H9 (cell line): ENCODE measurements around the gene ADAMTSL5. TPM values are rescaled to one million over a fixed set of nuclear protein-coding genes. Genes with fewer than 3 reads are reported as not detected.
"Not testable (repeated sequence)": the region's sequence is repeated elsewhere in the genome, so short reads cannot be mapped to it uniquely, and the experiment has no call there.

Source experiments
- DNase-seq: peaks from one replicate; pipeline ENCODE4 v3.0.0-alpha.2; 2017
- H2AFZ ChIP-seq: one replicate; pipeline ENCODE4 v1.6.1; 2013; ENCODE audit warnings: mild to moderate bottlenecking, low read length, control low read depth, moderate library complexity
- H2AK5ac ChIP-seq: 2 replicates; pipeline ENCODE4 v1.6.1; 2013; ENCODE audit warnings: low read length, control low read depth, mixed read lengths; ENCODE audit not compliant: insufficient read length
- H2BK120ac ChIP-seq: one replicate; pipeline ENCODE4 v1.6.1; 2013; ENCODE audit warnings: low read depth, mild to moderate bottlenecking, low read length, control low read depth, inconsistent platforms; ENCODE audit not compliant: poor library complexity, severe bottlenecking
- H2BK12ac ChIP-seq: 2 replicates; pipeline ENCODE4 v1.6.1; 2013; ENCODE audit warnings: low read length, control low read depth, mixed read lengths, low read depth; ENCODE audit not compliant: insufficient read length
- H2BK15ac ChIP-seq: 2 replicates; pipeline ENCODE4 v1.6.1; 2013; ENCODE audit warnings: low read depth, low read length, control low read depth
- H2BK20ac ChIP-seq: one replicate; pipeline ENCODE4 v1.6.1; 2013; ENCODE audit warnings: low read depth, mild to moderate bottlenecking, low read length, control low read depth, inconsistent platforms; ENCODE audit not compliant: poor library complexity, severe bottlenecking
- H2BK5ac ChIP-seq: 2 replicates; pipeline ENCODE4 v1.6.1; 2013; ENCODE audit warnings: low read length, control low read depth, mixed read lengths; ENCODE audit not compliant: insufficient read length
- H3K14ac ChIP-seq: 2 replicates; pipeline ENCODE4 v1.6.1; 2013; ENCODE audit warnings: low read length, control low read depth; ENCODE audit not compliant: insufficient read depth
- H3K18ac ChIP-seq: 2 replicates; pipeline ENCODE4 v1.6.1; 2013; ENCODE audit warnings: low read depth, mild to moderate bottlenecking, mixed read lengths, low read length, control low read depth; ENCODE audit not compliant: insufficient read length
- H3K23ac ChIP-seq: 2 replicates; pipeline ENCODE4 v1.6.1; 2013; ENCODE audit warnings: low read length, control low read depth, mixed read lengths, low read depth; ENCODE audit not compliant: insufficient read length
- H3K23me2 ChIP-seq: 2 replicates; pipeline ENCODE4 v1.6.1; 2013; ENCODE audit warnings: low read depth, mild to moderate bottlenecking, mixed read lengths, low read length, control low read depth; ENCODE audit not compliant: insufficient read length, poor library complexity, severe bottlenecking
- H3K27ac ChIP-seq: 2 replicates; pipeline ENCODE4 v1.5.1; 2013; ENCODE audit warnings: low read length, control low read depth, mixed read lengths, low read depth; ENCODE audit not compliant: insufficient read length
- H3K27me3 ChIP-seq: 2 replicates; pipeline ENCODE4 v1.6.1; 2013; ENCODE audit warnings: low read length, control low read depth, inconsistent platforms; ENCODE audit not compliant: insufficient read depth
- H3K4ac ChIP-seq: 2 replicates; pipeline ENCODE4 v1.6.1; 2013; ENCODE audit warnings: low read depth, mild to moderate bottlenecking, control low read depth, inconsistent platforms, low read length, moderate library complexity
- H3K4me1 ChIP-seq: 2 replicates; pipeline ENCODE4 v1.6.1; 2013; ENCODE audit warnings: low read length, control low read depth, inconsistent platforms; ENCODE audit not compliant: insufficient read depth
- H3K4me2 ChIP-seq: 2 replicates; pipeline ENCODE4 v1.6.1; 2013; ENCODE audit warnings: low read length, control low read depth, mixed read lengths; ENCODE audit not compliant: insufficient read length, insufficient read depth
- H3K56ac ChIP-seq: 2 replicates; pipeline ENCODE4 v1.6.1; 2013; ENCODE audit warnings: low read depth, mild to moderate bottlenecking, mixed read lengths, low read length, control low read depth; ENCODE audit not compliant: insufficient read length
- H3K79me1 ChIP-seq: 2 replicates; pipeline ENCODE4 v1.6.1; 2013; ENCODE audit warnings: low read depth, mild to moderate bottlenecking, moderate library complexity, low read length, control low read depth, inconsistent platforms; ENCODE audit not compliant: insufficient read depth, poor library complexity, severe bottlenecking
- H3K79me2 ChIP-seq: 2 replicates; pipeline ENCODE4 v1.6.1; 2013; ENCODE audit warnings: low read length, control low read depth, inconsistent platforms; ENCODE audit not compliant: insufficient read depth
- H3K9ac ChIP-seq: 2 replicates; pipeline ENCODE4 v1.6.1; 2013; ENCODE audit warnings: low read length, control low read depth, mixed read lengths; ENCODE audit not compliant: insufficient read length; ENCODE audit errors: extremely low read depth
- H3K9me3 ChIP-seq: one replicate; pipeline ENCODE4 v1.6.1; 2013; ENCODE audit warnings: low read depth, low read length, inconsistent platforms; ENCODE audit not compliant: control insufficient read depth
- H3T11ph ChIP-seq: one replicate; pipeline ENCODE4 v1.6.1; 2013; ENCODE audit warnings: mild to moderate bottlenecking, low read length, control low read depth, inconsistent platforms
- H4K20me1 ChIP-seq: one replicate; pipeline ENCODE4 v1.6.1; 2013; ENCODE audit not compliant: control insufficient read depth, insufficient read length, insufficient read depth
- H4K5ac ChIP-seq: 2 replicates; pipeline ENCODE4 v1.6.1; 2013; ENCODE audit warnings: low read depth, mild to moderate bottlenecking, mixed read lengths, low read length, control low read depth; ENCODE audit not compliant: insufficient read length
- H4K8ac ChIP-seq: replicated peaks from 2 replicates; pipeline ENCODE4 v1.6.1; 2013; ENCODE audit warnings: low read length, control low read depth, mixed read lengths, low read depth; ENCODE audit not compliant: insufficient read length
- H4K91ac ChIP-seq: 2 replicates; pipeline ENCODE4 v1.6.1; 2013; ENCODE audit warnings: low read depth, mild to moderate bottlenecking, moderate library complexity, mixed read lengths, low read length, control low read depth; ENCODE audit not compliant: insufficient read length
- H3K27ac Mint-ChIP-seq, 3 experiments: 2 replicates in 2 of 3; 3 replicates in 1 of 3; pipeline ENCODE4 v1.8.0; 2020 to 2021; ENCODE audit warnings: mixed read lengths in 3 of 3, mild to moderate bottlenecking in 1 of 3, moderate library complexity in 1 of 3
- H3K27me3 Mint-ChIP-seq: 2 replicates; pipeline ENCODE4 v1.8.0; 2021; ENCODE audit warnings: low read depth, mild to moderate bottlenecking, moderate library complexity, mixed read lengths
- H3K36me3 Mint-ChIP-seq, 3 experiments: 2 replicates in 2 of 3; 3 replicates in 1 of 3; pipeline ENCODE4 v1.8.0; 2020 to 2021; ENCODE audit warnings: low read depth in 3 of 3, mixed read lengths in 3 of 3; ENCODE audit not compliant: insufficient read depth in 1 of 3
- H3K4me1 Mint-ChIP-seq, 2 experiments: 2 replicates each; pipeline ENCODE4 v1.8.0; 2020; ENCODE audit warnings: mixed read lengths in 2 of 2
- H3K4me3 Mint-ChIP-seq, 2 experiments: 2 replicates in 1 of 2; 3 replicates in 1 of 2; pipeline ENCODE4 v1.8.0; 2020 to 2021; ENCODE audit warnings: mild to moderate bottlenecking in 2 of 2, mixed read lengths in 2 of 2, moderate library complexity in 1 of 2
- H3K9me3 Mint-ChIP-seq, 2 experiments: 2 replicates in 1 of 2; 3 replicates in 1 of 2; pipeline ENCODE4 v1.8.0; 2020; ENCODE audit warnings: mild to moderate bottlenecking in 2 of 2, mixed read lengths in 2 of 2, moderate library complexity in 1 of 2
- CTCF ChIP-seq: fragments of 200-600 bp; sonication (generic); conservative IDR thresholded peaks from 3 replicates; pipeline ENCODE4 v1.8.0; 2021; ENCODE audit warnings: antibody characterized with exemption, mild to moderate bottlenecking
- WGBS: extraction: QIAGEN DNeasy Blood & Tissue Kit; methylation state at CpG from one replicate; pipeline ENCODE4 v1.1.7; 2013; ENCODE audit warnings: missing lambda C conversion rate, low lambda C conversion rate, mixed read lengths; ENCODE audit not compliant: insufficient read length; ENCODE audit errors: extremely low coverage; 5-methylcytosine and 5-hydroxymethylcytosine counted together
- total RNA-seq: library from RNA; stranded (reverse); gene quantifications from 2 replicates; pipeline ENCODE4 v1.2.1, GENCODE V29; 2021

Gene ADAMTSL5
- total RNA-seq, 1 experiment from 2014 or later: 1.5 TPM

- TF ChIP-seq CTCF: no peak
- no peak overlapping the region for H4K91ac ChIP-seq
- no peaks in the 10 kb centered on the region for H3K9me3 ChIP-seq
- no peak overlapping the region for H4K5ac ChIP-seq
- H2BK15ac ChIP-seq: no peak overlapping the region
- H3K4ac ChIP-seq: no peak overlapping the region
- no peak overlapping the region for H3K23ac ChIP-seq
- H2BK120ac ChIP-seq: no peak overlapping the region
- no peak overlapping the region for H3K56ac ChIP-seq
- no peak overlapping the region for H2AK5ac ChIP-seq
- H3K9me3 Mint-ChIP-seq: no peaks in the 10 kb centered on the region
- no peak for DNase-seq
- no peaks in the 10 kb centered on the region for H3K79me2 ChIP-seq
- H3T11ph ChIP-seq: no peak overlapping the region
- H3K4me1 ChIP-seq: no peaks in the 10 kb centered on the region
- no peaks in the 10 kb centered on the region for H3K36me3 Mint-ChIP-seq
- H2BK12ac ChIP-seq: no peak overlapping the region
- no peak overlapping the region for H4K8ac ChIP-seq
- H3K27ac Mint-ChIP-seq: no peak overlapping the region
- H3K4me2 ChIP-seq: no peak overlapping the region
- no peak overlapping the region for H3K9ac ChIP-seq
- no peaks in the 10 kb centered on the region for H3K4me1 Mint-ChIP-seq
- no peak overlapping the region for H3K18ac ChIP-seq
- H3K4me3 Mint-ChIP-seq: no peak overlapping the region
- H4K20me1 ChIP-seq: no peaks in the 10 kb centered on the region
- peaks cover 33% of the 10 kb centered on the region for H3K27me3 Mint-ChIP-seq
- no peaks in the 10 kb centered on the region for H3K79me1 ChIP-seq
- H3K27me3 ChIP-seq: no peaks in the 10 kb centered on the region
- H2BK20ac ChIP-seq: no peak overlapping the region
- H3K14ac ChIP-seq: no peak overlapping the region
- no peak overlapping the region for H2BK5ac ChIP-seq
- no CpG with 5 or more reads among the region's 11 CpGs for WGBS
- H2AFZ ChIP-seq: no peak overlapping the region
- no peak overlapping the region for H3K27ac ChIP-seq
- H3K23me2 ChIP-seq: no peaks in the 10 kb centered on the region
Measured at GRCh38 chr19:1531587-1531986, 18.8 kb upstream of the ADAMTSL5 start.

GRCh38 chr19:1530856-1531255 is 18.0 kb upstream of the ADAMTSL5 start:
- H2BK12ac ChIP-seq, H3K4me2 ChIP-seq, H3K9me3 Mint-ChIP-seq, H3K36me3 Mint-ChIP-seq, H3K79me1 ChIP-seq, H2BK120ac ChIP-seq, H3K9ac ChIP-seq, H3K27me3 ChIP-seq, H2BK5ac ChIP-seq, H2BK15ac ChIP-seq, H3K79me2 ChIP-seq, H3K27ac Mint-ChIP-seq, H3K18ac ChIP-seq, H3K27ac ChIP-seq, H3K56ac ChIP-seq, H4K5ac ChIP-seq, H3T11ph ChIP-seq, H4K91ac ChIP-seq, H2AFZ ChIP-seq, H3K23ac ChIP-seq, H4K8ac ChIP-seq, H3K4me1 ChIP-seq, H3K9me3 ChIP-seq, H3K23me2 ChIP-seq, H2BK20ac ChIP-seq, H3K4me1 Mint-ChIP-seq, H3K4me3 Mint-ChIP-seq, DNase-seq, H3K14ac ChIP-seq, H2AK5ac ChIP-seq, H3K4ac ChIP-seq, H4K20me1 ChIP-seq: not testable (repeated sequence)
- H3K27me3 Mint-ChIP-seq: peaks cover 36% of the 10 kb centered on the region
- WGBS: no CpG with 5 or more reads among the region's 11 CpGs
